Measurements from ENCODE around the gene DCLK2.

DCLK2 gene

DNA sequence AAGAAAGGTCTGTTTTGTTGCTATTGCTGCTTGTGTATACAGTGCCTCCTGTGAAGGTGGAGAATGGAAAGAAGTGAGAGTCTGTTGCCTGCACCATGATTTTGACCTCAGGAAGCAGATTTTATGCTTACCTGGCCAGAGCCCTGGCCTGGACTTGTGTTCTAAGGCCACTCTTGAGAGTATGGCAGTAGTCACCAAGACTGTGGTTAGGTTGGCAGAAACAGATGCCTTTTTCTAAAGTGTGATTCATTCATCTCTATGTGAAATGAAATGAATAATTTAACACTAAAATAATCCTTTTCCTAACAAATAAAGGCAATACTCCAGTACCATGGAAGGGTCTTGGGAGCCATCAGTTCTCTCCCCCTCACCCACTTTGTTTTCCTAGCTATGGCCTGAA is 161.8 kb downstream of the DCLK2 start:
- no peak for DNase-seq (ENCODE audit: low spot score)

- peak; percentile 30 for DNase-seq (ENCODE audit: low spot score)
These were observed 164.7 kb downstream of the DCLK2 start for GRCh38 chr4:150242820-150243458.

DNA sequence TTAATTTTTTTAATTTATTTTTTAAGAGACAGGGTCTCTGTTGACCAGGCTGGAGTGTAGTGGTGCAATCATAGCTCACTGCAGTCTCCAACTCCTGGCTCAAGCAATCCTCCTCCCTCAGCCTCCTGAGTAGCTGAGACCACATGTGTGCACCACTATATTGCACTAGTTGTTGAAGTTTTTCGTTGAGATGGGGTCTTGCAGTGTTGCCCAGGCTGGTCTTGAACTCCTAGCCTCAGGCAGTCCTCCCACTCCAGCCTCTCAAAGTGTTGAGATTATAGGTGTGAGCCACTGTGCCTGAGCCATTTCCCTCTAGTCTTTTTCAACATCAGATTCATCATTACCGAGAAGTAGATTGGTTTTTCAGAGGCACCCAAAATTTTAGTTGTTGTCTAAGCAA is 165.7 kb downstream of the DCLK2 start:
- no peak for DNase-seq (ENCODE audit: low spot score)

GRCh38 chr4:150244600-150244999 is 166.4 kb downstream of the DCLK2 start:
- no peak for DNase-seq (ENCODE audit: low spot score)

DNA sequence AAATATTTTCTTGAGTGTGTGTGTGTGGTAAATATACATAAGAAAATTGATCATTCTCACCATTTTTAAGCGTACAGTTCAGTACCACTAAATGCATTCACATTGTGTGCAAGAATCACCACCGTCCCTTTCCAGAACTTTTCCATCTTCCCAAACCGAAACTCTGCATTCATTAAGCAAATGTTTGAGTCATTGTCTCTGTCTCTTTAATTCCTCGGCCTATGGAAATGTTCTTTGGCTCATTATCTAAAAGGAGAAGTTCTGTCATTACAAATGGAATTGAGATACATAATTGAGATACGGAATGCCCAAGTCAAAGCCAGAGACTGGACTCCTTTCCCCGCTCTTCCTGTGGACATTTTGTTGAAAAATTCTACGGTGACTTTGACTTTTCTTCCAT is 168.9 kb downstream of the DCLK2 start:
- no peak for DNase-seq (ENCODE audit: low spot score)

DNA sequence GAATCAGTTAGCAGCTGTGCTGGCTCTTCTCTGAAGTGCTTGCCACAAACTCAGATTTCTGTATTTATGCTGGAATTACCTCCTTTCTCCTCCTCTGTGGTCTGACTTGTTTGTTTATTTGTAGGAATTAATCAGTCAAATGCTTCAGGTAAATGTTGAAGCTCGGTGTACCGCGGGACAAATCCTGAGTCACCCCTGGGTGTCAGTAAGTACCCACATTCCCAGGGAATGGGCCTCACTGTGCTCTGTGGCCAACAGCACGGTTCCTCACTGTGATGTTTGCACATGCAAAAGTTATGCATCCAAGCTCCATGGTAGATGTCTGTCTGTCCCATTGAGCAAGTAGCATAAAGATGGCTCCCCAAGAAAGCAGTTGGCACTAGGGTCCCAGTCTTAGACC is 169.9 kb downstream of the DCLK2 start:
- no peak for DNase-seq (ENCODE audit: low spot score)

DNA sequence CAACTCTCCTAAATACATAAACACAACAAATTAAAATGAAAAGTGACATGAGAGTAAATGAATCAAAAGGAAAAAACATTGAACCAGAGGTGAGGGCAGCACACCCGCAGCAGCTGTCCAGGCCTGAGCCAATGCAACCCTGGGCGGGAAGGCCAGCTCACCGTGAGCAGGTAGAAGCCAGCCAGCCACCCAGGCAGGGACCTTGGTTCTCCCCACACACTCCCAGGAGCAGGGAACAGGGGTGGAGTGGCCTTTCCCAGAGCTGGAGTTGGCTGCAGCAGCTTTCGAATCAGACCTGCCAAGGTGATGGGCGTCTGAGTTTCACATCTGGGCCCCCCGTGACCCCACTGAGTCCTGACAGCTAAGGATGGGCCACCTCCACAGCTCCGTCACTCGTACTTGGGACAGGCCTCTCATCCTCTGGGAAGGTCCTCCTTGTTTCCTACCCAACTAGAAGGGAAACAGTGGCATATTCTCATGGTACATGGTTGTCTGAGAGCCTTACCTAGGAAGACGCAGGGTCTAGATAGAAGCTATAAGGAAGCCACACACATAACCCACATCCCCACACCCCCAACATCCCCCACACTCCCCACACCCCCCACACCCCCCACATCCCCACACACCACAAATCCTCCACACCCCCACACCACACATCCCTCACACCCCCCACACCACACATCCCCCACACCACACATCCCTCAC is 172.2 kb downstream of the DCLK2 start:
- no peak for DNase-seq (ENCODE audit: low spot score)

DNA sequence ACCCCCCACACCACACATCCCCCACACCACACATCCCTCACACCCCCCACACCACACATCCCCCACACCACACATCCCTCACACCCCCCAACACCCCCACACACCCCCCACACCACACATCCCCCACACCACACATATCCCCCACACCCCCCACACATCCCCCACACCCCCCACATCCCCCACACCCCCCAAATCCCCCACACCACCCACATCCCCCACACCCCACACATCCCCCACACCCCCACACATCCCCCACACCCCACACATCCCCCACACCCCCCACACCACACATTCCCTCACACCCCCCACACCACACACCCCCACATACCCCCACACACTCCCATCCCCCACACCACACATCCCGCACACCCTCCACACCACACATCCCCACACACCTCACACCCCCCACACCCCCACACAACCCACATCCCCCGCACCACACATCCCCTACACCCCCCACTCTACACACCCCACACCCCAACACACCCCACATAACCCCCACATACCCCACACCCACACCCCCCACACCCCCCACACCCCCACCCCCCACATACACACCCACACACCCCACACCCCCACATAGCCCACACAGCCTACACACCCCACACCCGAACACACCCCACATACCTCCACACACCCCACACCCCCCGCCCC is 172.9 kb downstream of the DCLK2 start:
- DNase-seq (ENCODE audit: low spot score): no peak

DNA sequence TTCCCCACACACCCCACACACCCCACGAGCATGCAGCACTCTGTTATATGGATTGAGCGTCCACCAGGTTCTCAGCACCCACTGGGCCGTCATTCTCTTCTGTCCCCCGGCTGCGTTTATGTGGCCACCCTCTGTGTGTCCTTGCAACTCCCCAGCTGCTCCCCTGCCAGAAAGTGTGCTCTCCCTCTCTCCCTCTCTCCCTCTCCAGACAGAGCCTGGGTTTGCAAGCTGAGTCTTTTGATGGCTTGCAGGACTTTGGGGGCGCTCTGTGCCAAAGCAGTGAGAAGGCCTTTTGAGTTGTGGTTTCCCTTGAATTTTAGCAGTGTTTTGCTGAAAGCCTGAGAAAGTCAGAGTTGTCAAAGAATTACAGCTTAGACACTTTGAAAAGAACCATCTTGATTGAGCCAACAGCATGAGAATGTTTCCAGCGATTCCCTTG is 173.5 kb downstream of the DCLK2 start:
- DNase-seq (ENCODE audit: low spot score): no peak

GRCh38 chr4:150252306-150252705 is 174.1 kb downstream of the DCLK2 start:
- no peak for DNase-seq (ENCODE audit: low spot score)

GRCh38 chr4:150252741-150253140 is 174.5 kb downstream of the DCLK2 start:
- DNase-seq (ENCODE audit: low spot score): no peak

DNA sequence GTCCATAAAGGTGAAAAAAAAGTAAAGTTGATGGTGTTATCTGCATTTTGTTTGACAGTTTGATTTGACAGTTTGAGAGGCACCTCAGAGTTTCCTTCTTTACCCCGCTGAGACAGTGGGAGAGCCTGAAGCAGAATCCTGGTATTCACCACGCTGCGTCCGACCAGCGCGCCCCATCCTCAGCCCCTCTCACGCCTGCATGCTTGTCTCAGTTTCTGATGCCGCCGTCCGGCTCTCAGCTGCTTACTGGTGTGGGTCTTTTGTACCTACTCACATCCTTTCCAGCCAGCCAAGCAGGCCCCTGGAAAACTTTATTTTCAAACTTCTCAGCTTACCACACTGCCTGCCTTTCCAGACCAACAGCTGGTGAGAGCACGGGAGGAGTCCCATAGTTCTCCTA is 175.2 kb downstream of the DCLK2 start:
- DNase-seq (ENCODE audit: low spot score): no peak

GRCh38 chr4:150253965-150254630 is 175.9 kb downstream of the DCLK2 start:
- DNase-seq (ENCODE audit: low spot score): no peak

DNA sequence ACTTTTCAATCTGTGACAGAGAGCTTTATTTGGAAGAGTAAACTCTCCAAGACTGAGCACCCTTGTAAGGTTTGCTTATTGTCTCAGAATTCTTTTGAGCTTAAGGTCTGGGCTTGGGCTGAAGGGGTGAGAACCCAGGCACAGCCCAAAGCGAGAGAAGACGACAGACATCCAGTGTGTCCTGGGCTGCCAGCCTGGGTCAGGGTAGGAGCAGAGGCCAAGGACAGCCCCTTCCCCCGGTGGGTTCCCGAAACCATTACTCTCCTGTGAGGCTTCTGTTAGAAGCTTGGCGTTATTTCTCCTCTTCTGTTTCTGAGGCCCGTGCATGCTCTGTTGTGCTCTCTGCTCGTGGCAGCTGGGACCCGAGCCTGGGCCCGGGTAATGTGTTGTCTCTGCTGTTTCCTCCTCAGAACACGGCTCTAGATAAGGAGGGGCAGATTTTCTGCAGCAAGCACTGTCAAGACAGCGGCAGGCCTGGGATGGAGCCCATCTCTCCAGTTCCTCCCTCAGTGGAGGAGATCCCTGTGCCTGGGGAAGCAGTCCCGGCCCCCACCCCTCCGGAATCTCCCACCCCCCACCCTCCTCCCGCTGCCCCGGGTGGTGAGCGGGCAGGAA is 177.5 kb downstream of the DCLK2 start:
- DNase-seq (ENCODE audit: low spot score): no peak

DNA sequence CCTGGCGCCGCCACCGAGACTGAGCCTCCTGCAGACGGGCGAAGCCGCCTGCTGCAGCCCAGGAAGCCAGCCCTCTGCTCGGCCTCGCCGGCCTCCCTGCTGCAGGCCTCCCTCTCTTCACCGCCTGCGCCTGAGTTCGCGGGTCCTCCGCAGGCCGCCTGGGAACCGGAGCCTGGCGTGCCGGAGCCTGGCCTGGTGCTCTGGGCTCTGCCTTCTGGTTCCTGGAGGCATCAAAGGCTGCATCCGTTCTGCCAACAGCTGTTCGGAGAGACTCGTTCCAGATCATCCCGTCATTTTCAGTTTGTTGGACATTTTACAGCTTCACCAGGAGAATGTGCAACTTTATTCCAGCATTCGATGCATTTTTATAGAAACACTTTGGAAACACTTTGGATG is 178.0 kb downstream of the DCLK2 start:
- DNase-seq (ENCODE audit: low spot score): no peak

DNA sequence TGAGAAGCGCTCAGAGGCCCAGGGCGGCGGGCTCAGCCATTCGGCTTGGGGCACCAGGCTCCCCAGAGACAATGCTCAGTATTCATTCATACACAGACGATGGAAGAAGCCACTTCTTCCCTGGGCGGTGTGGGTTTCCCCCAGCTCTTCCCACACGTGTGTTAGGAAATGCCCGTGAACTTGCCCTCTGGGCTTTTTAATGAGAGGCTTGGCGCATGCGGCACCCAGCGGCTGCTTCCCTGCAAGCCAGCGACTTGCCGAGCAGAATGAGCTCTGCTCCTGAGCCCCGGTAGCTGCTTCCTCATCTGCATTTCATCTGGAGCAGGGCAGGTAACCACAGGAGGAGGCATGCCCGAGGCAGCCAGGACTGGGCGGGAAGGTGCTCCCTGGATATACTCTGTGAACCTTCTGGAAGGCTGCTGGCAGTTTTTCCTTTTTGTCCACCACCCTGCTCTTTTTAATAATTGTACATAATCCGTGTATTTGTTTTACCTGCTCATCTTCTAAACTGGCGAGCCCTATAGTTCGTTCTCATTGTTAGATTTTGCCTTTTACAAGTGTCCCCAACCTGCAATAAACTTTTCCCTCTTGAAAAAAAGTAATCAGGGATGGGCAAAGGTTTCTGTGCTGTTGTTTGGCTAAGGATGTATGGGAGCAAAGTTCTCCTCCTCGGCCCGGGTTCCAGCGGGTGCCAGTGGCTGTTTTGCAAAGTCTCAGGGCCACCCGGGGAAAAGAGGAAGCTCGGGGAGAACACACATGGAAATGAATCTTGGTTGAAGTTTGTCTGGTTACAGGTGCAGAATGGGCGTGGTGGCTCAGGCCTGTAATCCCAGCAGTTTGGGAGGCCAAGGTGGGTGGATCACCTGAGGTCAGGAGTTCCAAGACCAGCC is 178.8 kb downstream of the DCLK2 start:
- DNase-seq (ENCODE audit: low spot score): no peak

GRCh38 chr4:150258569-150258968 is 180.3 kb downstream of the DCLK2 start:
- no peak for DNase-seq (ENCODE audit: low spot score)

GRCh38 chr4:150259861-150260567 is 181.8 kb downstream of the DCLK2 start:
- DNase-seq (ENCODE audit: low spot score): no peak

- no peak for DNase-seq (ENCODE audit: low spot score)
These were observed 183.3 kb downstream of the DCLK2 start for GRCh38 chr4:150261571-150261970.

- no peak for DNase-seq (ENCODE audit: low spot score)
These were observed 184.4 kb downstream of the DCLK2 start for GRCh38 chr4:150262611-150263010.
